ENCODE results near the gene DDTL.
"Not testable (repeated sequence)": the region's sequence is repeated elsewhere in the genome, so short reads cannot be mapped to it uniquely, and the experiment has no call there.

- not testable (repeated sequence) for TF ChIP-seq CTCF (IDR thresholded peaks at IDR 0.05); POLR2AphosphoS5 (IDR thresholded peaks at IDR 0.05; ENCODE audit: low read depth, low read length); SIN3A (IDR thresholded peaks at IDR 0.05; ENCODE audit: borderline replicate concordance, insufficient read depth, low read depth, low read length); TCF7L2 (IDR thresholded peaks at IDR 0.05; ENCODE audit: low read depth, low read length)
Observed at GRCh38 chr22:23979557-23980240, 13.0 kb downstream of the DDTL start, which contains the start of gene GSTT2.

All from Panc1 (cell line).